HepG2 (cell line): ENCODE measurements around the gene RSRC2. TPM values are rescaled to one million over a fixed set of nuclear protein-coding genes. Genes with fewer than 3 reads are reported as not detected.

Experiments
- ATF4 ChIP-seq, 2 experiments: fragments of 450-650 bp in 1 of 2; sonication (generic) in 1 of 2; formaldehyde crosslinking; IDR thresholded peaks; 2 replicates each; pipeline versions ENCODE4 v1.5.0 to v1.8.0; 2020 to 2022; ENCODE audit warnings: mild to moderate bottlenecking in 1 of 2, missing genetic modification reagents in 1 of 2
- HDAC2 ChIP-seq: sonication (generic); formaldehyde crosslinking; IDR thresholded peaks from 2 replicates; pipeline ENCODE4 v1.4.0; 2020; ENCODE audit warnings: missing genetic modification reagents
- HOXA5 ChIP-seq: sonication (generic); formaldehyde crosslinking; IDR thresholded peaks from 2 replicates; pipeline ENCODE4 v1.4.0; 2020; ENCODE audit warnings: missing genetic modification reagents
- IKZF1 ChIP-seq: fragments of 450-650 bp; IDR thresholded peaks from 2 replicates; pipeline ENCODE4 v1.7.1; 2016
- KMT2B ChIP-seq: IDR thresholded peaks from 2 replicates; pipeline ENCODE4 v1.6.1; 2016; ENCODE audit warnings: missing genetic modification reagents, missing compliant biosample characterization
- MED8 ChIP-seq: sonication (generic); formaldehyde crosslinking; IDR thresholded peaks from 2 replicates; pipeline ENCODE4 v1.8.1; 2023; ENCODE audit warnings: mild to moderate bottlenecking, missing genetic modification reagents; ENCODE audit not compliant: insufficient replicate concordance
- NCOA5 ChIP-seq: sonication (generic); formaldehyde crosslinking; IDR thresholded peaks from 2 replicates; pipeline ENCODE4 v1.4.0; 2020; ENCODE audit warnings: missing genetic modification reagents
- NFATC3 ChIP-seq: sonication (generic); formaldehyde crosslinking; IDR thresholded peaks from 2 replicates; pipeline ENCODE4 v1.5.1; 2020; ENCODE audit warnings: mild to moderate bottlenecking, missing genetic modification reagents
- NR2F6 ChIP-seq, 2 experiments: IDR thresholded peaks; 2 replicates each; pipeline ENCODE4 v1.6.1; 2016; ENCODE audit warnings: antibody characterized with exemption in 1 of 2, mild to moderate bottlenecking in 1 of 2
- PRDM4 ChIP-seq: sonication (generic); formaldehyde crosslinking; IDR thresholded peaks from 2 replicates; pipeline ENCODE4 v1.9.0; 2021; ENCODE audit warnings: missing genetic modification reagents, borderline replicate concordance
- SRSF1 ChIP-seq: fragments of 200-400 bp; formaldehyde crosslinking; optimal IDR thresholded peaks from 2 replicates; pipeline ENCODE3; 2017; ENCODE audit warnings: mild to moderate bottlenecking, low read depth, low read length, moderate library complexity
- STAT5B ChIP-seq: sonication (generic); formaldehyde crosslinking; IDR thresholded peaks from 2 replicates; pipeline ENCODE4 v1.4.0; 2020; ENCODE audit warnings: missing genetic modification reagents
- STAT6 ChIP-seq: sonication (generic); formaldehyde crosslinking; IDR thresholded peaks from 2 replicates; pipeline ENCODE4 v1.4.0; 2020; ENCODE audit warnings: missing genetic modification reagents, mild to moderate bottlenecking, borderline replicate concordance
- ZNF138 ChIP-seq: sonication (generic); formaldehyde crosslinking; IDR thresholded peaks from 2 replicates; pipeline ENCODE4 v1.5.0; 2020; ENCODE audit warnings: mild to moderate bottlenecking, low read depth, missing genetic modification reagents
- ZNF18 ChIP-seq: sonication (generic); formaldehyde crosslinking; IDR thresholded peaks from 2 replicates; pipeline ENCODE4 v1.8.0; 2022; ENCODE audit warnings: mild to moderate bottlenecking, missing genetic modification reagents; ENCODE audit not compliant: insufficient replicate concordance
- ZNF354B ChIP-seq: sonication (generic); formaldehyde crosslinking; IDR thresholded peaks from 2 replicates; pipeline ENCODE4 v1.8.0; 2022; ENCODE audit warnings: mild to moderate bottlenecking, missing genetic modification reagents
- ZNF362 ChIP-seq: sonication (generic); formaldehyde crosslinking; IDR thresholded peaks from 2 replicates; pipeline ENCODE4 v1.4.0; 2020; ENCODE audit warnings: missing genetic modification reagents, mild to moderate bottlenecking, borderline replicate concordance
- ZNF709 ChIP-seq: sonication (generic); formaldehyde crosslinking; IDR thresholded peaks from 2 replicates; pipeline ENCODE4 v1.5.0; 2020; ENCODE audit warnings: mild to moderate bottlenecking, missing genetic modification reagents
- ZNF710 ChIP-seq: sonication (generic); formaldehyde crosslinking; IDR thresholded peaks from 2 replicates; pipeline ENCODE4 v1.5.0; 2020; ENCODE audit warnings: mild to moderate bottlenecking, missing genetic modification reagents, borderline replicate concordance
- polyA plus RNA-seq, 8 experiments: library from polyadenylated mRNA; depleted of rRNA in 3 of 8; stranded (reverse) in 7 of 8; unstranded in 1 of 8; fragments of >200 nt; fragmentation: Illumina TruSeq in 4 of 8; extraction: Trizol in 4 of 8; gene quantifications; 2 replicates each; pipeline versions ENCODE4 v1.2.1 to v1.2.3, GENCODE V29; 2011 to 2016; ENCODE audit warnings: low read depth in 4 of 8, missing spikeins in 1 of 8, mixed read lengths in 1 of 8; ENCODE audit not compliant: insufficient read depth in 1 of 8
- total RNA-seq, 5 experiments: library from RNA; depleted of rRNA; stranded (reverse); fragments of >200 nt; fragmentation: Illumina TruSeq; extraction: Trizol; gene quantifications; 2 replicates each; pipeline ENCODE4 v1.2.3, GENCODE V29; 2016; ENCODE audit warnings: low read depth in 1 of 5

RSRC2 gene
- total and polyA plus RNA-seq, 2 of the 13 experiments (the other 11 are each of a cell fraction or from before 2014, with no cell fraction given) = 31.4 to 77.8 TPM

GRCh38 chr12:122489038-122489437 is 37.7 kb downstream of the RSRC2 start (continued):
- TF ChIP-seq ATF4 (CRISPR knock-in tag; IDR thresholded peaks at IDR 0.05) (peak in 1 of 2 experiments; percentile 79; a peak in 2 of 4 replicates), ZNF354B (CRISPR knock-in tag) (0 out of 2 replicates have a peak, but pooled peaks have one; percentile 39), NCOA5 (CRISPR knock-in tag) (no peak), ZNF18 (CRISPR knock-in tag) (peak; percentile 50), NR2F6 (IDR thresholded peaks at IDR 0.05) (peak; percentile 85), NR2F6 (CRISPR knock-in tag; IDR thresholded peaks at IDR 0.05) (peak; percentile 88), IKZF1 (no peak), ZNF709 (CRISPR knock-in tag) (no peak), STAT5B (no peak), NFATC3 (no peak), KMT2B (CRISPR knock-in tag) (no peak), HOXA5 (0 out of 2 replicates have a peak, but pooled peaks have one; percentile 37), ZNF362 (CRISPR knock-in tag) (no peak), MED8 (CRISPR knock-in tag) (no peak), ZNF710 (CRISPR knock-in tag) (no peak), HDAC2 (peak; percentile 93), STAT6 (CRISPR knock-in tag) (peak; percentile 52; the same call in 1 of the 2 replicates), ZNF138 (CRISPR knock-in tag) (no peak), PRDM4 (CRISPR knock-in tag) (no peak), SRSF1 (no peak)
